Endothelial cell (in vitro differentiated cells): Measurements from ENCODE around the gene NTN5. TPM values are rescaled to one million over a fixed set of nuclear protein-coding genes. Genes with fewer than 3 reads are reported as not detected.

Experiments used
- DNase-seq: peaks from one replicate; pipeline ENCODE4 v3.0.0; 2021; ENCODE audit warnings: low spot score
- H3K27ac Mint-ChIP-seq: one replicate; pipeline ENCODE4 v1.8.0; 2021; ENCODE audit warnings: mixed read lengths, inconsistent platforms; ENCODE audit not compliant: unreplicated experiment
- H3K27me3 Mint-ChIP-seq: one replicate; pipeline ENCODE4 v1.8.0; 2021; ENCODE audit warnings: mild to moderate bottlenecking, moderate library complexity, mixed read lengths, inconsistent platforms; ENCODE audit not compliant: unreplicated experiment
- H3K36me3 Mint-ChIP-seq: one replicate; pipeline ENCODE4 v1.8.0; 2021; ENCODE audit warnings: mild to moderate bottlenecking, low read depth, mixed read lengths, inconsistent platforms; ENCODE audit not compliant: unreplicated experiment
- H3K4me1 Mint-ChIP-seq: one replicate; pipeline ENCODE4 v1.8.0; 2021; ENCODE audit warnings: mild to moderate bottlenecking, mixed read lengths, inconsistent platforms; ENCODE audit not compliant: unreplicated experiment
- H3K4me3 Mint-ChIP-seq: one replicate; pipeline ENCODE4 v1.8.0; 2021; ENCODE audit warnings: mild to moderate bottlenecking, mixed read lengths, inconsistent platforms; ENCODE audit not compliant: unreplicated experiment
- H3K9me3 Mint-ChIP-seq: one replicate; pipeline ENCODE4 v1.8.0; 2021; ENCODE audit warnings: mixed read lengths, inconsistent platforms; ENCODE audit not compliant: unreplicated experiment
- CTCF ChIP-seq: fragments of 200-600 bp; sonication (generic); IDR thresholded peaks from one replicate; pipeline ENCODE4 v1.5.0; 2021; ENCODE audit warnings: antibody characterized with exemption; ENCODE audit not compliant: unreplicated experiment
- total RNA-seq: library from RNA; stranded (reverse); fragmentation: NEBNext Ultra II Directional; extraction: Animal tissue kit (Norgen Biotek cat#: 25700); gene quantifications from one replicate; pipeline ENCODE4 v1.2.1, GENCODE V29; 2021; ENCODE audit not compliant: unreplicated experiment

The NTN5 gene
- total RNA-seq, 1 donor from 2014 or later = 0.21 TPM

- Mint-ChIP-seq H3K27ac (no peak overlapping the region), H3K4me3 (peak overlapping the region; percentile 57), H3K4me1 (no peaks in the 10 kb centered on the region), H3K36me3 (no peaks in the 10 kb centered on the region), H3K9me3 (no peaks in the 10 kb centered on the region), H3K27me3 (peaks cover 16% of the 10 kb centered on the region)
- TF ChIP-seq CTCF = no peak
- DNase-seq = no peak
Observed at GRCh38 chr19:48708471-48708870, 35.7 kb upstream of the NTN5 start.

- Mint-ChIP-seq H3K27me3 (peaks cover 6% of the 10 kb centered on the region), H3K36me3 (peaks cover 8% of the 10 kb centered on the region), H3K4me3 (no peak overlapping the region), H3K27ac (no peak overlapping the region), H3K4me1 (no peaks in the 10 kb centered on the region), H3K9me3 (no peaks in the 10 kb centered on the region)
- no peak for TF ChIP-seq CTCF
- DNase-seq = no peak
Observed at GRCh38 chr19:48705431-48705830, 32.6 kb upstream of the NTN5 start.

- DNase-seq = no peak
- peaks cover 8% of the 10 kb centered on the region for H3K36me3 Mint-ChIP-seq
- H3K27me3 Mint-ChIP-seq = peaks cover 5% of the 10 kb centered on the region
- H3K4me3 Mint-ChIP-seq = no peak overlapping the region
- TF ChIP-seq CTCF = no peak
- H3K9me3 Mint-ChIP-seq = no peaks in the 10 kb centered on the region
- peaks cover 4% of the 10 kb centered on the region for H3K4me1 Mint-ChIP-seq
- no peak overlapping the region for H3K27ac Mint-ChIP-seq
Observed at GRCh38 chr19:48703316-48703715, 30.5 kb upstream of the NTN5 start.

- H3K36me3 Mint-ChIP-seq = peaks cover 8% of the 10 kb centered on the region
- H3K4me1 Mint-ChIP-seq = peaks cover 8% of the 10 kb centered on the region
- no peak for DNase-seq
- peak overlapping the region; percentile 11 for H3K4me3 Mint-ChIP-seq
- H3K9me3 Mint-ChIP-seq = no peaks in the 10 kb centered on the region
- peaks cover 4% of the 10 kb centered on the region for H3K27me3 Mint-ChIP-seq
- no peak for TF ChIP-seq CTCF
- no peak overlapping the region for H3K27ac Mint-ChIP-seq
Observed at GRCh38 chr19:48702701-48703100, 29.9 kb upstream of the NTN5 start.

- Mint-ChIP-seq H3K9me3 (no peaks in the 10 kb centered on the region), H3K27ac (peak overlapping the region; percentile 30), H3K4me3 (peak overlapping the region; percentile 62), H3K4me1 (peaks cover 13% of the 10 kb centered on the region), H3K27me3 (peaks cover 8% of the 10 kb centered on the region), H3K36me3 (peaks cover 8% of the 10 kb centered on the region)
- no peak for TF ChIP-seq CTCF
- no peak for DNase-seq
Observed at GRCh38 chr19:48698046-48698445, 25.2 kb upstream of the NTN5 start.
